GM23338 (cell line): ENCODE results near the gene STX4. TPM values are rescaled to one million over a fixed set of nuclear protein-coding genes. Genes with fewer than 3 reads are reported as not detected.

Source experiments
- ATAC-seq: fragments of 200-7000 bp; cut with Tn5 transposase; 3 replicates; pipeline ENCODE4 v1.9.1; 2020
- DNase-seq: peaks from one replicate; pipeline ENCODE4 v3.0.0-alpha.2; 2015; ENCODE audit warnings: low spot score
- H2AFZ ChIP-seq: fragments of 200-600 bp; sonication (generic); 2 replicates; pipeline ENCODE4 v1.8.0; 2016; ENCODE audit warnings: antibody characterized with exemption, mild to moderate bottlenecking, moderate library complexity
- H3F3A ChIP-seq: fragments of 200-600 bp; sonication (generic); replicated peaks from 2 replicates; pipeline ENCODE4 v1.8.0; 2017; ENCODE audit warnings: antibody characterized with exemption, mixed run types, low read depth
- H3K27ac ChIP-seq: fragments of 200-600 bp; sonication (generic); 2 replicates; pipeline ENCODE4 v1.6.1; 2016; ENCODE audit warnings: low read depth
- H3K27me3 ChIP-seq: fragments of 200-600 bp; sonication (generic); 2 replicates; pipeline ENCODE4 v1.8.0; 2016; ENCODE audit warnings: mild to moderate bottlenecking, mixed run types, moderate library complexity; ENCODE audit not compliant: insufficient read depth
- H3K36me3 ChIP-seq: fragments of 200-600 bp; sonication (generic); 2 replicates; pipeline ENCODE4 v1.8.0; 2016; ENCODE audit warnings: mild to moderate bottlenecking; ENCODE audit not compliant: insufficient read depth
- H3K4me1 ChIP-seq: fragments of 200-600 bp; sonication (generic); 2 replicates; pipeline ENCODE4 v1.8.0; 2016; ENCODE audit warnings: mild to moderate bottlenecking, moderate library complexity; ENCODE audit not compliant: insufficient read depth
- H3K4me2 ChIP-seq: fragments of 200-600 bp; sonication (generic); 2 replicates; pipeline ENCODE4 v1.7.1; 2017; ENCODE audit warnings: mixed run types
- H3K4me3 ChIP-seq: fragments of 200-600 bp; sonication (generic); 2 replicates; pipeline ENCODE4 v1.6.1; 2016; ENCODE audit warnings: mixed run types
- H3K79me2 ChIP-seq: fragments of 200-600 bp; sonication (generic); replicated peaks from 2 replicates; pipeline ENCODE4 v1.8.0; 2017; ENCODE audit warnings: mild to moderate bottlenecking; ENCODE audit not compliant: insufficient read depth
- H3K9me2 ChIP-seq: fragments of 200-600 bp; sonication (generic); 2 replicates; pipeline ENCODE4 v1.8.0; 2017; ENCODE audit not compliant: insufficient read depth
- H4K20me1 ChIP-seq: fragments of 200-600 bp; sonication (generic); replicated peaks from 2 replicates; pipeline ENCODE4 v1.8.0; 2017; ENCODE audit warnings: mild to moderate bottlenecking; ENCODE audit not compliant: insufficient read depth
- H3K27ac Mint-ChIP-seq: 2 replicates; pipeline ENCODE4 v1.8.0; 2020; ENCODE audit warnings: inconsistent platforms, mild to moderate bottlenecking, moderate library complexity, mixed read lengths
- H3K27me3 Mint-ChIP-seq: 3 replicates; pipeline ENCODE4 v1.8.0; 2022; ENCODE audit warnings: low read depth, mild to moderate bottlenecking, moderate library complexity, mixed read lengths, inconsistent platforms; ENCODE audit not compliant: insufficient read depth, poor library complexity
- H3K36me3 Mint-ChIP-seq: 3 replicates; pipeline ENCODE4 v1.8.0; 2021; ENCODE audit warnings: low read depth, mild to moderate bottlenecking, inconsistent platforms, moderate library complexity, mixed read lengths
- H3K4me1 Mint-ChIP-seq: 3 replicates; pipeline ENCODE4 v1.8.0; 2020; ENCODE audit warnings: mild to moderate bottlenecking, inconsistent platforms, mixed read lengths
- H3K4me3 Mint-ChIP-seq: 3 replicates; pipeline ENCODE4 v1.8.0; 2021; ENCODE audit warnings: moderate library complexity, mild to moderate bottlenecking, inconsistent platforms, mixed read lengths
- H3K9me3 Mint-ChIP-seq: 3 replicates; pipeline ENCODE4 v1.8.0; 2020; ENCODE audit warnings: moderate library complexity, mild to moderate bottlenecking, inconsistent platforms, mixed read lengths
- CREB1 ChIP-seq: fragments of 250-450 bp; sonication (Bioruptor Pico); IDR thresholded peaks from 2 replicates; pipeline ENCODE4 v1.5.0; 2020; ENCODE audit warnings: low read depth, mild to moderate bottlenecking, moderate library complexity
- ETS1 ChIP-seq: IDR thresholded peaks from 2 replicates; pipeline ENCODE4 v1.6.1; 2016; ENCODE audit warnings: antibody characterized with exemption
- EZH2 ChIP-seq: fragments of 200-600 bp; sonication (generic); IDR thresholded peaks from one replicate; pipeline ENCODE4 v1.8.0; 2017; ENCODE audit warnings: antibody characterized with exemption, mild to moderate bottlenecking, low read depth; ENCODE audit not compliant: unreplicated experiment
- EZH2phosphoT487 ChIP-seq: fragments of 200-600 bp; sonication (generic); IDR thresholded peaks from one replicate; pipeline ENCODE4 v1.8.1; 2018; ENCODE audit warnings: antibody characterized with exemption; ENCODE audit not compliant: unreplicated experiment
- JUNB ChIP-seq: IDR thresholded peaks from one replicate; pipeline ENCODE4 v1.6.1; 2016; ENCODE audit warnings: antibody characterized with exemption; ENCODE audit not compliant: unreplicated experiment
- NANOG ChIP-seq: IDR thresholded peaks from 2 replicates; pipeline ENCODE4 v1.6.1; 2016; ENCODE audit warnings: antibody characterized with exemption, borderline replicate concordance
- POLR2AphosphoS5 ChIP-seq: IDR thresholded peaks from 2 replicates; pipeline ENCODE4 v1.6.1; 2016; ENCODE audit warnings: antibody characterized with exemption, low read depth
- STAT1 ChIP-seq: IDR thresholded peaks from one replicate; pipeline ENCODE4 v1.6.1; 2016; ENCODE audit warnings: antibody characterized with exemption; ENCODE audit not compliant: unreplicated experiment
- ZNF114 ChIP-seq: fragments of 250-450 bp; sonication (Bioruptor Pico); IDR thresholded peaks from 2 replicates; pipeline ENCODE4 v1.5.0; 2020; ENCODE audit warnings: mild to moderate bottlenecking, moderate library complexity
- ZNF331 ChIP-seq: fragments of 250-450 bp; sonication (Bioruptor Pico); IDR thresholded peaks from 2 replicates; pipeline ENCODE4 v1.5.0; 2020; ENCODE audit warnings: low read depth, mild to moderate bottlenecking, moderate library complexity
- polyA plus RNA-seq: library from polyadenylated mRNA; unstranded; fragments of >200 nt; fragmentation: Nextera tagmentation; extraction: Ambion mirVana; gene quantifications from 2 replicates; pipeline ENCODE4 v1.2.1, GENCODE V29; 2016
- total RNA-seq: library from RNA; depleted of rRNA; stranded (reverse); fragments of >200 nt; shearing (Covaris generic); gene quantifications from 2 replicates; pipeline ENCODE4 v1.2.3, GENCODE V29; 2014
- TF ChIP-seq, protein P1 (sequence below), 2 experiments: fragments of 200-600 bp in 1 of 2; sonication (generic) in 1 of 2; conservative IDR thresholded peaks; 2 replicates each; pipeline versions ENCODE4 v1.5.1 to v1.6.1; 2016 to 2017; ENCODE audit warnings: antibody characterized with exemption in 2 of 2, low read depth in 2 of 2, mild to moderate bottlenecking in 2 of 2, moderate library complexity in 1 of 2
- TF ChIP-seq, protein P2 (sequence below): fragments of 250-450 bp; sonication (Bioruptor Pico); IDR thresholded peaks from 2 replicates; pipeline ENCODE4 v1.5.0; 2020; ENCODE audit warnings: mild to moderate bottlenecking, moderate library complexity
- TF ChIP-seq, protein P3 (sequence below): IDR thresholded peaks from one replicate; pipeline ENCODE4 v1.6.1; 2018; ENCODE audit warnings: antibody characterized with exemption; ENCODE audit not compliant: unreplicated experiment

STX4 gene
- total and polyA plus RNA-seq, 2 experiments from 2014 or later, result 13.0 to 39.3 TPM

DNA sequence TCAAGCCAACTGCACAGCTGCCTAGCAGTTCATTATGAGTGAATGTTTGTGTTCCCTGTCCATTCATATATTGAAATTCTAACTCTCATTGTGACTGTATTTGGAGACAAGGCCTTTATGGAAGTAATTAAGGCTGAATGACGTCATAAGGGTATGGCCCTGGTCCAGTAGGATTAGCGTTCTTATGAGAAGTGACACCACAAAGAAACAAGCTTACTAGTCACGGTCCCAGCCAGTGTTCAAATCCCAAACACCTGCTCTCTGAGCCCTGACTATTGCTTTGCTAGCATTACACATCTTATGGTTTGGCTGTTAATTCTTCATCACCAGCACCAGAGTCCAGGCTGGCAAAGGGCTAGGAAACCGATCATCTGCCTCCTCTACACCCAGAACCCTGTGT is 38.5 kb downstream of the STX4 start:
- no peaks in the 10 kb centered on the region for H3K9me2 ChIP-seq
- H3K4me3 Mint-ChIP-seq, result peak overlapping the region; percentile 99
- H3K27ac Mint-ChIP-seq, result no peak overlapping the region
- peaks cover 14% of the 10 kb centered on the region for H3K4me1 ChIP-seq
- no peak overlapping the region for H2AFZ ChIP-seq
- TF ChIP-seq EZH2phosphoT487, result no peak
- TF ChIP-seq CREB1 (CRISPR knock-in tag), result no peak
- no peak for TF ChIP-seq POLR2AphosphoS5
- TF ChIP-seq, protein P1, sequence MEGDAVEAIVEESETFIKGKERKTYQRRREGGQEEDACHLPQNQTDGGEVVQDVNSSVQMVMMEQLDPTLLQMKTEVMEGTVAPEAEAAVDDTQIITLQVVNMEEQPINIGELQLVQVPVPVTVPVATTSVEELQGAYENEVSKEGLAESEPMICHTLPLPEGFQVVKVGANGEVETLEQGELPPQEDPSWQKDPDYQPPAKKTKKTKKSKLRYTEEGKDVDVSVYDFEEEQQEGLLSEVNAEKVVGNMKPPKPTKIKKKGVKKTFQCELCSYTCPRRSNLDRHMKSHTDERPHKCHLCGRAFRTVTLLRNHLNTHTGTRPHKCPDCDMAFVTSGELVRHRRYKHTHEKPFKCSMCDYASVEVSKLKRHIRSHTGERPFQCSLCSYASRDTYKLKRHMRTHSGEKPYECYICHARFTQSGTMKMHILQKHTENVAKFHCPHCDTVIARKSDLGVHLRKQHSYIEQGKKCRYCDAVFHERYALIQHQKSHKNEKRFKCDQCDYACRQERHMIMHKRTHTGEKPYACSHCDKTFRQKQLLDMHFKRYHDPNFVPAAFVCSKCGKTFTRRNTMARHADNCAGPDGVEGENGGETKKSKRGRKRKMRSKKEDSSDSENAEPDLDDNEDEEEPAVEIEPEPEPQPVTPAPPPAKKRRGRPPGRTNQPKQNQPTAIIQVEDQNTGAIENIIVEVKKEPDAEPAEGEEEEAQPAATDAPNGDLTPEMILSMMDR (conservative IDR thresholded peaks at IDR 0.05; ENCODE audit: low read depth in 2 of 2), result no peak
- TF ChIP-seq ZNF114 (CRISPR knock-in tag), result no peak
- TF ChIP-seq JUNB, result no peak
- TF ChIP-seq ZNF331 (CRISPR knock-in tag), result no peak
- no peak for TF ChIP-seq STAT1
- TF ChIP-seq EZH2, result no peak
- TF ChIP-seq, protein P2, sequence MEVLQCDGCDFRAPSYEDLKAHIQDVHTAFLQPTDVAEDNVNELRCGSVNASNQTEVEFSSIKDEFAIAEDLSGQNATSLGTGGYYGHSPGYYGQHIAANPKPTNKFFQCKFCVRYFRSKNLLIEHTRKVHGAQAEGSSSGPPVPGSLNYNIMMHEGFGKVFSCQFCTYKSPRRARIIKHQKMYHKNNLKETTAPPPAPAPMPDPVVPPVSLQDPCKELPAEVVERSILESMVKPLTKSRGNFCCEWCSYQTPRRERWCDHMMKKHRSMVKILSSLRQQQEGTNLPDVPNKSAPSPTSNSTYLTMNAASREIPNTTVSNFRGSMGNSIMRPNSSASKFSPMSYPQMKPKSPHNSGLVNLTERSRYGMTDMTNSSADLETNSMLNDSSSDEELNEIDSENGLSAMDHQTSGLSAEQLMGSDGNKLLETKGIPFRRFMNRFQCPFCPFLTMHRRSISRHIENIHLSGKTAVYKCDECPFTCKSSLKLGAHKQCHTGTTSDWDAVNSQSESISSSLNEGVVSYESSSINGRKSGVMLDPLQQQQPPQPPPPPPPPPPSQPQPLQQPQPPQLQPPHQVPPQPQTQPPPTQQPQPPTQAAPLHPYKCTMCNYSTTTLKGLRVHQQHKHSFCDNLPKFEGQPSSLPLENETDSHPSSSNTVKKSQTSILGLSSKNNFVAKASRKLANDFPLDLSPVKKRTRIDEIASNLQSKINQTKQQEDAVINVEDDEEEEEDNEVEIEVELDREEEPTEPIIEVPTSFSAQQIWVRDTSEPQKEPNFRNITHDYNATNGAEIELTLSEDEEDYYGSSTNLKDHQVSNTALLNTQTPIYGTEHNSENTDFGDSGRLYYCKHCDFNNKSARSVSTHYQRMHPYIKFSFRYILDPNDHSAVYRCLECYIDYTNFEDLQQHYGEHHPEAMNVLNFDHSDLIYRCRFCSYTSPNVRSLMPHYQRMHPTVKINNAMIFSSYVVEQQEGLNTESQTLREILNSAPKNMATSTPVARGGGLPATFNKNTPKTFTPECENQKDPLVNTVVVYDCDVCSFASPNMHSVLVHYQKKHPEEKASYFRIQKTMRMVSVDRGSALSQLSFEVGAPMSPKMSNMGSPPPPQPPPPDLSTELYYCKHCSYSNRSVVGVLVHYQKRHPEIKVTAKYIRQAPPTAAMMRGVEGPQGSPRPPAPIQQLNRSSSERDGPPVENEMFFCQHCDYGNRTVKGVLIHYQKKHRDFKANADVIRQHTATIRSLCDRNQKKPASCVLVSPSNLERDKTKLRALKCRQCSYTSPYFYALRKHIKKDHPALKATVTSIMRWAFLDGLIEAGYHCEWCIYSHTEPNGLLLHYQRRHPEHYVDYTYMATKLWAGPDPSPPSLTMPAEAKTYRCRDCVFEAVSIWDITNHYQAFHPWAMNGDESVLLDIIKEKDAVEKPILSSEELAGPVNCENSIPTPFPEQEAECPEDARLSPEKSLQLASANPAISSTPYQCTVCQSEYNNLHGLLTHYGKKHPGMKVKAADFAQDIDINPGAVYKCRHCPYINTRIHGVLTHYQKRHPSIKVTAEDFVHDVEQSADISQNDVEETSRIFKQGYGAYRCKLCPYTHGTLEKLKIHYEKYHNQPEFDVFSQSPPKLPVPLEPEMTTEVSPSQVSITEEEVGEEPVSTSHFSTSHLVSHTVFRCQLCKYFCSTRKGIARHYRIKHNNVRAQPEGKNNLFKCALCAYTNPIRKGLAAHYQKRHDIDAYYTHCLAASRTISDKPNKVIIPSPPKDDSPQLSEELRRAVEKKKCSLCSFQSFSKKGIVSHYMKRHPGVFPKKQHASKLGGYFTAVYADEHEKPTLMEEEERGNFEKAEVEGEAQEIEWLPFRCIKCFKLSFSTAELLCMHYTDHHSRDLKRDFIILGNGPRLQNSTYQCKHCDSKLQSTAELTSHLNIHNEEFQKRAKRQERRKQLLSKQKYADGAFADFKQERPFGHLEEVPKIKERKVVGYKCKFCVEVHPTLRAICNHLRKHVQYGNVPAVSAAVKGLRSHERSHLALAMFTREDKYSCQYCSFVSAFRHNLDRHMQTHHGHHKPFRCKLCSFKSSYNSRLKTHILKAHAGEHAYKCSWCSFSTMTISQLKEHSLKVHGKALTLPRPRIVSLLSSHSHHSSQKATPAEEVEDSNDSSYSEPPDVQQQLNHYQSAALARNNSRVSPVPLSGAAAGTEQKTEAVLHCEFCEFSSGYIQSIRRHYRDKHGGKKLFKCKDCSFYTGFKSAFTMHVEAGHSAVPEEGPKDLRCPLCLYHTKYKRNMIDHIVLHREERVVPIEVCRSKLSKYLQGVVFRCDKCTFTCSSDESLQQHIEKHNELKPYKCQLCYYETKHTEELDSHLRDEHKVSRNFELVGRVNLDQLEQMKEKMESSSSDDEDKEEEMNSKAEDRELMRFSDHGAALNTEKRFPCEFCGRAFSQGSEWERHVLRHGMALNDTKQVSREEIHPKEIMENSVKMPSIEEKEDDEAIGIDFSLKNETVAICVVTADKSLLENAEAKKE (CRISPR knock-in tag), result no peak
- TF ChIP-seq, protein P3, sequence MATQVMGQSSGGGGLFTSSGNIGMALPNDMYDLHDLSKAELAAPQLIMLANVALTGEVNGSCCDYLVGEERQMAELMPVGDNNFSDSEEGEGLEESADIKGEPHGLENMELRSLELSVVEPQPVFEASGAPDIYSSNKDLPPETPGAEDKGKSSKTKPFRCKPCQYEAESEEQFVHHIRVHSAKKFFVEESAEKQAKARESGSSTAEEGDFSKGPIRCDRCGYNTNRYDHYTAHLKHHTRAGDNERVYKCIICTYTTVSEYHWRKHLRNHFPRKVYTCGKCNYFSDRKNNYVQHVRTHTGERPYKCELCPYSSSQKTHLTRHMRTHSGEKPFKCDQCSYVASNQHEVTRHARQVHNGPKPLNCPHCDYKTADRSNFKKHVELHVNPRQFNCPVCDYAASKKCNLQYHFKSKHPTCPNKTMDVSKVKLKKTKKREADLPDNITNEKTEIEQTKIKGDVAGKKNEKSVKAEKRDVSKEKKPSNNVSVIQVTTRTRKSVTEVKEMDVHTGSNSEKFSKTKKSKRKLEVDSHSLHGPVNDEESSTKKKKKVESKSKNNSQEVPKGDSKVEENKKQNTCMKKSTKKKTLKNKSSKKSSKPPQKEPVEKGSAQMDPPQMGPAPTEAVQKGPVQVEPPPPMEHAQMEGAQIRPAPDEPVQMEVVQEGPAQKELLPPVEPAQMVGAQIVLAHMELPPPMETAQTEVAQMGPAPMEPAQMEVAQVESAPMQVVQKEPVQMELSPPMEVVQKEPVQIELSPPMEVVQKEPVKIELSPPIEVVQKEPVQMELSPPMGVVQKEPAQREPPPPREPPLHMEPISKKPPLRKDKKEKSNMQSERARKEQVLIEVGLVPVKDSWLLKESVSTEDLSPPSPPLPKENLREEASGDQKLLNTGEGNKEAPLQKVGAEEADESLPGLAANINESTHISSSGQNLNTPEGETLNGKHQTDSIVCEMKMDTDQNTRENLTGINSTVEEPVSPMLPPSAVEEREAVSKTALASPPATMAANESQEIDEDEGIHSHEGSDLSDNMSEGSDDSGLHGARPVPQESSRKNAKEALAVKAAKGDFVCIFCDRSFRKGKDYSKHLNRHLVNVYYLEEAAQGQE, result no peak
- no peak for TF ChIP-seq NANOG
- TF ChIP-seq ETS1, result no peak
- DNase-seq, result no peak
- H3K36me3 ChIP-seq, result no peaks in the 10 kb centered on the region; the same call in 1 of the 2 replicates
- H3F3A ChIP-seq, result no peaks in the 10 kb centered on the region
- H3K9me3 Mint-ChIP-seq, result no peaks in the 10 kb centered on the region; the same call in 2 of the 3 replicates
- no peak for ATAC-seq
- peaks cover 19% of the 10 kb centered on the region for H3K4me1 Mint-ChIP-seq
- no peaks in the 10 kb centered on the region for H3K27me3 ChIP-seq
- peaks cover 77% of the 10 kb centered on the region for H3K79me2 ChIP-seq
- H3K36me3 Mint-ChIP-seq, result peaks cover 7% of the 10 kb centered on the region
- H4K20me1 ChIP-seq, result no peaks in the 10 kb centered on the region; the same call in 1 of the 2 replicates
- H3K4me2 ChIP-seq, result peak overlapping the region; percentile 84
- peaks cover 6% of the 10 kb centered on the region for H3K27me3 Mint-ChIP-seq
- H3K27ac ChIP-seq, result no peak overlapping the region
- peak overlapping the region; percentile 90 for H3K4me3 ChIP-seq
